Upper lobe of right lung (tissue), 1 donor: ENCODE data around the gene EMILIN3. TPM values are rescaled to one million over a fixed set of nuclear protein-coding genes. Genes with fewer than 3 reads are reported as not detected.

Experiments used
- ATAC-seq: fragments of 200-7000 bp; cut with Tn5 transposase; one replicate; pipeline ENCODE4 v1.9.1; 2020; ENCODE audit warnings: mild to moderate bottlenecking, moderate library complexity
- DNase-seq: peaks from one replicate; pipeline ENCODE4 v3.0.0-alpha.2; 2020
- H3K27ac ChIP-seq: fragments of 200-600 bp; one replicate; pipeline ENCODE4 v1.8.0; 2022
- H3K27me3 ChIP-seq: fragments of 200-600 bp; one replicate; pipeline ENCODE4 v1.8.0; 2022; ENCODE audit warnings: mild to moderate bottlenecking
- H3K36me3 ChIP-seq: fragments of 200-600 bp; one replicate; pipeline ENCODE4 v1.8.0; 2022
- H3K4me1 ChIP-seq: fragments of 200-600 bp; one replicate; pipeline ENCODE4 v1.8.0; 2022
- H3K4me3 ChIP-seq: fragments of 200-600 bp; one replicate; pipeline ENCODE4 v1.8.0; 2022; ENCODE audit warnings: mild to moderate bottlenecking
- H3K9me3 ChIP-seq: fragments of 200-600 bp; one replicate; pipeline ENCODE4 v1.8.0; 2022
- CTCF ChIP-seq: fragments of 200-600 bp; IDR thresholded peaks from one replicate; pipeline ENCODE4 v1.8.0; 2022; ENCODE audit warnings: antibody characterized with exemption
- intact Hi-C: fragments of 100-400 bp; cut with DNase I; formaldehyde crosslinking; loops from one replicate; pipeline ENCODE4 v1.11.0; 2022
- long read RNA-seq: library from polyadenylated mRNA; unstranded; transcript quantifications from one replicate; pipeline ENCODE4 v2.0.0, GENCODE V29; 2021
- total RNA-seq: library from RNA; stranded (reverse); fragmentation: NEBNext Ultra II Directional; extraction: Animal tissue kit (Norgen Biotek cat#: 25700); gene quantifications from one replicate; pipeline ENCODE4 v1.2.1, GENCODE V29; 2021
- donor health status: DM: no; HTN: yes; CAD: no; lungs with severe emphysema.

EMILIN3 gene
- not detected for total RNA-seq
- long read RNA-seq, result 0 reads

GRCh38 chr20:41366546-41367392 is at the start of gene EMILIN3:
Gene EMILIN3, minus strand, starts transcription at chr20:41366818. Its CDS starts 184 bp downstream, at chr20:41366634.
- intact Hi-C loops, result no loop called here
- ATAC-seq (no peak), DNase-seq (no peak)
- Histone ChIP-seq H3K27ac (no peak within 1 kb of the TSS), H3K27me3 (peaks cover 42% of the 10 kb centered on the region), H3K36me3 (no peaks in the 10 kb centered on the region), H3K9me3 (no peaks in the 10 kb centered on the region), H3K4me3 (peak within 1 kb of the TSS; percentile 10), H3K4me1 (peaks cover 6% of the 10 kb centered on the region)
- TF ChIP-seq CTCF, result no peak

- intact Hi-C loops, result no loop called here
- no peaks in the 10 kb centered on the region for H3K9me3 ChIP-seq
- H3K36me3 ChIP-seq, result peaks cover 91% of the 10 kb centered on the region
- no peak for TF ChIP-seq CTCF
- ATAC-seq (no peak), DNase-seq (no peak)
- no peak overlapping the region for H3K4me3 ChIP-seq
- no peaks in the 10 kb centered on the region for H3K4me1 ChIP-seq
- H3K27me3 ChIP-seq, result no peaks in the 10 kb centered on the region
- H3K27ac ChIP-seq, result no peak overlapping the region
Observed at GRCh38 chr20:41415191-41415590, 48.6 kb upstream of the EMILIN3 start.

GRCh38 chr20:41413169-41413568 is 46.6 kb upstream of the EMILIN3 start:
- no peak for TF ChIP-seq CTCF
- H3K27me3 ChIP-seq, result no peaks in the 10 kb centered on the region
- DNase-seq (no peak), ATAC-seq (no peak)
- H3K27ac ChIP-seq, result no peak overlapping the region
- H3K4me3 ChIP-seq, result no peak overlapping the region
- H3K9me3 ChIP-seq, result no peaks in the 10 kb centered on the region
- intact Hi-C loops, result no loop called here
- H3K4me1 ChIP-seq, result no peaks in the 10 kb centered on the region
- H3K36me3 ChIP-seq, result peaks cover 90% of the 10 kb centered on the region

GRCh38 chr20:41412324-41413120 is 45.9 kb upstream of the EMILIN3 start:
- no peaks in the 10 kb centered on the region for H3K27me3 ChIP-seq
- no peaks in the 10 kb centered on the region for H3K9me3 ChIP-seq
- DNase-seq (no peak), ATAC-seq (no peak)
- peaks cover 88% of the 10 kb centered on the region for H3K36me3 ChIP-seq
- intact Hi-C loops, result no loop called here
- no peak for TF ChIP-seq CTCF
- no peak overlapping the region for H3K27ac ChIP-seq
- no peaks in the 10 kb centered on the region for H3K4me1 ChIP-seq
- H3K4me3 ChIP-seq, result no peak overlapping the region

- Histone ChIP-seq H3K9me3 (no peaks in the 10 kb centered on the region), H3K27me3 (no peaks in the 10 kb centered on the region), H3K4me1 (no peaks in the 10 kb centered on the region), H3K4me3 (no peak overlapping the region), H3K27ac (no peak overlapping the region), H3K36me3 (peaks cover 90% of the 10 kb centered on the region)
- intact Hi-C loops, result no loop called here
- TF ChIP-seq CTCF, result peak; percentile 41
- no peak for ATAC-seq
- DNase-seq, result no peak
Observed at GRCh38 chr20:41411391-41411847, 44.8 kb upstream of the EMILIN3 start.
